HL-60/S4 (cell line): ENCODE data around the gene NDUFC2.
"Not testable (repeated sequence)": the region's sequence is repeated elsewhere in the genome, so short reads cannot be mapped to it uniquely, and the experiment has no call there.

Experiments used
- in situ Hi-C: fragments of 300-500 bp; cut with MboI; formaldehyde crosslinking; loops from 2 replicates; pipeline ENCODE4 v1.14.3; 2022; ENCODE audit warnings: low sequenced_read_pairs

Gene NDUFC2

DNA sequence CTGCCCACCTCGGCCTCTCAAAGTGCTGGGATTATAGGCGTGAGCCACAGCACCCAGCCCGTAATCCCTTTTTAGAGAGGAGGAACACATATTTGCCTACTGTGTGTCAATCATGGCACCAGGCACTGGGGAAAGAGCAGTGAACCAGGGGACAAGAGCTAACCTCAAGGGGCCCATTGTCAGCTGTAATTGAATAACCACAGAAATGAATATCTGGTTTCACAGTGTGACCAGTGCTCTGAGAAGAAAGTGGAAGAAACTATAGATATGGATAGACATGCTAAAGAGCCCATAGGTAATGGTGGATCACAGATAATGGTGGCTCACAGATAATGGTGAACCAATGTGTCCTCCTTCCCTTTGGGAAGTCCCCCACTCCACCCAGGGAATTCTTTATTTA lies 48.0 kb downstream of the NDUFC2 start:
- in situ Hi-C loops: no loop called here

DNA sequence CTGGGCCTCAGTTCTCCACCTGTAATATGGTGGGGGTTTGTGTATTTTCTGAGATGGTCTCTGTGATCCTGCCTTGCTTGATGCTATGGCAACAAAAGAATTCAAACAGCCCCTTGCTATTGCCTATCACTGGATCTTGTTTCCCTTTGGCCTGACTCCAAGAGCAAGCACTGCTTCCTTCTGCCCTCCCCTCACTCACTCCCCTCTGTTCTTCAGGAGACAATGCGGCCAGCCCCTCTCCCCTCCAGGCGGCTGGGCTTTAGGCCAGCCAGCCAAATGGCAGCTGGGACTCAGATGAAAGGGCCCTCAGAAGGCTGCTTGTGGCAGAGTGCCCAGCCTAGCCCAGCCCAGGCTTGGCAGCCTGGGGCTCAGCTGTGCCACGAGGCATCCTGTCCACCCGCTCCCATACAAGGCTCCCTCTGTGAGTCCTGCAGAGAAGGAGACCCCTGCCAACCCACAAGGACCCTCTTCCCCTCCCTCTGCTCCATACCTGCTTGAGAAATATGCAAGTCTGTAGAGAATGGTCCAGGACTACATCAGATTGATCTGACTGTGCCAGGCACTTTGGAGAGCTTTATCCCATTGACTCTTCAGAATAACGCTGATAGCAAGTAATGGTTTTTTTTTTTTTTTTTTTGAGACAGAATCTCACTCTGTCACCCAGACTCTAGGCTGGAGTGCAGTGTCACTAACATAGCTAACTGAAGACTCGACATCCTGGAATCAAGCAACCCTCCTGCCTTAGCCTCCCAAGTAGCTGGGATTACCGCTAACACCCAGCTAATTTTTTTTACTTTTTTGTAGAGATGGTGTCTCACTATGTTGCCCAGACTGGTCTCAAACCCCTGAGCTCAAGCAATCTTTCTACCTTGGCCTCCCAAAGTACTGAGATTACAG lies 49.0 kb downstream of the NDUFC2 start:
- in situ Hi-C loops: no loop called here

DNA sequence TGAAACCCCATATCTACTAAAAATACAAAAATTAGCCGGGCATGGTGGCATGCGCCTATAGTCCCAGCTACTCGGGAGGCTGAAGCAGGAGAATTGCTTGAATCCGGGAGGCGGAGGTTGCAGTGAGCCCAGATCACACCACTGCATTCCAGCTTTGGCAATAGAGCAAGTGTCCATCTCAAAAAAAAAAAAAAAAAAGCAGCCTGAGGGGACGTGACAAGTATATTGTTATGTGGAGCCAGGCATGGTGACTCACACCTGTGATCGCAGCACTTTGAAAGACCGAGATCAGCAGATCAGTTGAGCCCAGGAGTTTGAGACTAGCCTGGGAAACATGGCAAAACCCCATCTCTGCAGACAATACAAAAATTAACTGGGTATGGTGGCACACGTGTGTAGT lies 51.2 kb downstream of the NDUFC2 start:
- in situ Hi-C loops: not testable (repeated sequence)

DNA sequence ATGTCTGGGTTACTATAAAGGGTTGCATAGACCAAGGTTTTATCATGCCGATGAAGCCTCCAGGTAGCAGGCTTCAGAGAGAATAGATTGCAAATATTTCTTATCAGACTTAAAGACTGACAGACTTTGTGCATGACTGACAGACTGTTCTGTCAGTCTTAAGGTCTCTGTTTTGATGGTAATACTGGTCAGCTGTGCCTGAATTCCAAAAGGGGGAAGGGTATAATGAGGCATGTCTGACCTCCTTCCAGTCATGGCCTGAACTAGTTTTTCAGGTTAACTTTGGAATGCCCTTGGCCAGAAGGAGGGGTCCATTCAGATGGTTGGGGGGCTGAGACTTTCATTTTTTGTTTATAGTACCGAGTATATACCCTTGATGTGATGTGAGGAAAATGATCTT lies 51.9 kb downstream of the NDUFC2 start:
- in situ Hi-C loops: no loop called here

DNA sequence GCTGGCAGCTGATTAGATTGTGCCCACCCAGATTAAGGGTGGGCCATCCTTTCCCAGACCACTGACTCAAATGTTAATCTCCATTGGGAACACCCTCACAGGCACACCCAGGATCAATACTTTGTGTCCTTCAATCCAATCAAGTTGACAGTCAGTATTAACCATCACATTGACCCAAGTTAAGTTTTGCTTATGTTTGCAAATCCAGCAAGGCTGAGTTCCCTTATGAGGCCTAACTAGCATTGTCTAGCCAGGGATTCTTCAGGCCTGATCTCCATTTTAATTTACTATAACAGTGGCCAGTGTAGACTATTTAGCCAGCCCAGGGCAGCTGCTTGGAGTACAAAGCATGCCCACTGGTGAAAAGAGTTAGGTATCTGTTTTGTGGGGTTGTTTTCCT lies 54.3 kb downstream of the NDUFC2 start:
- in situ Hi-C loops: no loop called here

DNA sequence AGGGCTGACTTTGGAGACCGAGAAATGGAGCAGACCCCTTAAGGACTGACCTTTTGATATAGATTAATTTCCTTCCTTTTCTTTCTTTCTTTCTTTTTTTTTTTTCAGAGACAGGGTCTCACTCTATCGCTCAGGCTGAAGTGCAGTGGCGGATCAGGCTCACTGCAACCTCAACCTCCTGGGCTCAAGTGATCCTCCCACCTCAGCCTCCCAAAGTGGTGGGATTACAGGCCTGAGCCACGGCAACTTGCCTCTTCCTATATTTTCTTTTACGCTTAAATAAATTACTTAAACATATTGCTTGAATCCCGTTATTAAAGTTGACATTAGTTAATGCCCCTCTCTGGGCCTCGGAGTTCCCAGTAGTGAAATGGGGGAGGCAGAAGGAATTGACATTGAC lies 56.2 kb downstream of the NDUFC2 start:
- in situ Hi-C loops: no loop called here

DNA sequence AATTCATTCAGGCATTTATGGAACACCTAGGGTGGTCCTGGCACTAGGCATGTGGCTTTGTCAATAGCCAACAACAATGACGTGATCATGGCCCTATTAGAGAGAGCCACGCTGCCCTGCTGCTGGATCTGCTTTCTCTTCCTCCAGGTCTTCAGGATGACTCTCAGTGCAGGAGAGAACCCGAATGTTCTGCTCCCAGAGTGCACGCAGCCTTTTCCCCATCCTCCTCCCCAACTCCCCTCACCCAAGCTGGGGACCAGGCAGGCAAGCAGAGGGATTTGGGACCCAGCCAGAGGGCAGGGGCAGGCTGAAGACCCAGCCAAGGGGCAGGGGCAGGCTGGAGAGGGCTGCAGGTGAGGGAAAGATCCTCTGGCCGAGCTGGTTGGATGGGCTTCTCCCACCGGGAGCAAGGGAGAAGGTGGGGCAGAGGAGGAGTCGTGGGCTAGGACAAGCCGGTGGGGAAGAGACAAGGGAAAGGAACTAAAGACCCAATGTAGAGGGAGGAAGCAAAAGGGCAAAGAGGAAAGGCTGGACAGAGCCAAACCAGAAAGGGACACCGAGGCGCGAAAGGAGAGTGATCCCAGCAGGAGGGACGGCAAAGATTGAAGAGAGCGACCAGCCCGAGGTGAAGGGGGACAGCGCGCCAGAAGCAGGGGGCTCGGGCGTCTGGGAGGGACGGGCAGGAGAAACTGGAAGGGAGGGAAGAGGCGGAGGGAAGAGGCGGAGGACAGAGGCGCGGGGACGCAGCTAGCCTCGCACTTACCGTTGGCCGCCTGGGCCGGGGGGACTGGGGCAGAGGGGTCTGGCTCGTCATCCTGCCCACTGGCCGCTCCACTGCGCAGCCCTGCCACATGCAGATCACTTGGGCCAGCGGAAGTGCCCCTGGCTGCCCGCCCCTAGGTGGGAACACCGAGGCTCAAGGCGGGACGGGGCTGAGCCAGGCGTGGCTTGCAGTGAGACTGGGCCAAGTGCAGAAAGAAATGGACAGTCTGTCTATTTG lies 57.0 kb downstream of the NDUFC2 start, which contains the start of gene KCTD14:
KCTD14 (minus strand) TSS at position 880 of the 1,000 bp plus-strand sequence; CDS start at position 853, 27 bp downstream.
- in situ Hi-C loops: no loop called here

DNA sequence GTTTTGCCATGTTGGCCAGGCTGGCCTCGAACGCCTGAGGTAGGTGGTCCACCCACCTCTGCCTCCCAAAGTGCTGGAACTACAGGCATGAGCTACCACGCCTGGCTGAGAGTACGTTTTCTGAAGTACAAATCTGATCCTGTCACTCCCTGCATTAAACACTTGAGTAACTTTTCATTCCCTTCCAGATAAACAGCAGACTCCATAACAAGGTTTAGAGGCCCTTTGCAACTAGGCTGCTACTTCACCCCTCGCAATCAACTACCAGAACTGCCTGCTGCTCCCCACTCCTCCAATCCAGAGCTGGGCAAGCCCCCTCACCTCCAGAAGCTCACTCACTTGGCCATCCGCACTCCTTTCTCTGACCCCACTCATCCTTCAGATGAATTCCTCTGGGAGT lies 58.1 kb downstream of the NDUFC2 start:
- in situ Hi-C loops: no loop called here

DNA sequence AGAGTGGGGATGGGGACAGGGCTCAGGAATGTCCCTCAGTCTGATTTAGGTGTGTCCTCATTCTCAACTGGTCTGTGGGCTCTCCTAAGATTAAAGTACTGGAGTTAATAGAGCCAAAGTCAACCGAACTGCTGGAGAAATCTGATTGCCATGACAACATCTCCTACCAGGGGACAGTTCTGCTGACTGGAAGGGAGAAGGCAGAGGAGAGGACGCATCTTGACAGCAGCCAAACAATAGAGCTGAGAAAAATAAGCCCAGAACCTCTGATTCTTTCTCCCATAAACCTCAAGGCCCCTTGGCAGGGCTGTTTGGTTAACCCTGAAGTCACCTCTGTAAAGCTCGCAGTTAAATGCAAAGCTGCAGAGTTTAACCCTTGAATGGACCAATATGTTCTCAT lies 59.4 kb downstream of the NDUFC2 start:
- in situ Hi-C loops: no loop called here

DNA sequence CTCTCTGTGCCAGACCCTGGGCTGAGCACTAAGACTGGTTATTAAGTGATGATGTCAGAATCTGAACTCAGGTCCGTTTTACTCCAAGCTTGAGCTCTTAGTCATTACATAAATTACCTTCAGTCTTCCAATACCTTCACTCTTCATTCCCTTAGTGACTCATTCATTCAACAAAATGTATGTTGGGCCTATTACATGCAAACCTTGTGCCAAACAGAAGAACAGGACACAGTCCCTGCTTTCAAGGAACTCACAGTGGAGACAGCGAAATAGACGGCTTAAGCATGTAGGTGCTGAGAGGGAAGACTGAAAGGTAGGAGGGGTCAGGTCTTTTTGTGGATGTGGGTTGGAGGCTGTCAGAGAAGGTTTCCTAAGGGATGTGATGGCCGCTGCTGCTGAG lies 59.9 kb downstream of the NDUFC2 start:
- in situ Hi-C loops: no loop called here
